Smooth muscle cell (in vitro differentiated cells): ENCODE data around the gene CLIC3. TPM values are rescaled to one million over a fixed set of nuclear protein-coding genes. Genes with fewer than 3 reads are reported as not detected.

ENCODE experiments used
- DNase-seq: peaks from one replicate; lab custom pipeline; 2025; ENCODE audit not compliant: unreplicated experiment; lab: John Stamatoyannopoulos, UW
- H2AFZ ChIP-seq: fragments of 200-600 bp; sonication (generic); 2 replicates; pipeline ENCODE4 v1.6.0; 2016; ENCODE audit warnings: antibody characterized with exemption, low read depth, mild to moderate bottlenecking
- H3F3A ChIP-seq: fragments of 200-600 bp; sonication (generic); 2 replicates; pipeline ENCODE4 v1.6.0; 2017; ENCODE audit warnings: antibody characterized with exemption, low read depth
- H3K27ac ChIP-seq: fragments of 200-600 bp; sonication (generic); 2 replicates; pipeline ENCODE4 v1.5.1; 2016; ENCODE audit warnings: low read depth, mild to moderate bottlenecking
- H3K27me3 ChIP-seq: fragments of 200-600 bp; sonication (generic); 2 replicates; pipeline ENCODE4 v1.6.1; 2016; ENCODE audit warnings: low read depth, mild to moderate bottlenecking
- H3K36me3 ChIP-seq: fragments of 200-600 bp; sonication (generic); 2 replicates; pipeline ENCODE4 v1.5.1; 2016; ENCODE audit warnings: low read depth
- H3K4me1 ChIP-seq: fragments of 200-600 bp; sonication (generic); 2 replicates; pipeline ENCODE4 v1.5.1; 2016; ENCODE audit warnings: low read depth
- H3K4me2 ChIP-seq: fragments of 200-600 bp; sonication (generic); 2 replicates; pipeline ENCODE4 v1.6.0; 2016; ENCODE audit warnings: mild to moderate bottlenecking
- H3K4me3 ChIP-seq: fragments of 200-600 bp; sonication (generic); 2 replicates; pipeline ENCODE4 v1.5.1; 2016; ENCODE audit warnings: mild to moderate bottlenecking
- H3K79me2 ChIP-seq: fragments of 200-600 bp; sonication (generic); 2 replicates; pipeline ENCODE4 v1.6.0; 2016; ENCODE audit warnings: low read depth, mild to moderate bottlenecking
- H3K9ac ChIP-seq: fragments of 200-600 bp; sonication (generic); 2 replicates; pipeline ENCODE4 v1.6.0; 2016; ENCODE audit warnings: low read depth
- H3K9me3 ChIP-seq: fragments of 200-600 bp; sonication (generic); replicated peaks from 2 replicates; pipeline ENCODE4 v1.5.1; 2016; ENCODE audit warnings: low read depth
- H4K20me1 ChIP-seq: fragments of 200-600 bp; sonication (generic); 2 replicates; pipeline ENCODE4 v1.6.0; 2016; ENCODE audit warnings: low read depth
- WGBS: methylation state at CpG from one replicate; pipeline ENCODE4 v1.1.7; 2016; ENCODE audit warnings: low lambda C conversion rate; 5-methylcytosine and 5-hydroxymethylcytosine counted together
- polyA plus RNA-seq: library from polyadenylated mRNA; unstranded; fragments of >200 nt; fragmentation: Nextera tagmentation; extraction: Ambion mirVana; gene quantifications from 2 replicates; pipeline ENCODE4 v1.2.1, GENCODE V29; 2016
- total RNA-seq: library from RNA; depleted of rRNA; stranded (reverse); fragments of >200 nt; gene quantifications from 2 replicates; pipeline ENCODE4 v1.2.3, GENCODE V29; 2014
- TF ChIP-seq, protein P1 (sequence below): fragments of 200-600 bp; sonication (generic); IDR thresholded peaks from 2 replicates; pipeline ENCODE4 v1.5.1; 2017; ENCODE audit warnings: borderline replicate concordance, mild to moderate bottlenecking, antibody characterized with exemption; ENCODE audit not compliant: insufficient read depth, poor library complexity, severe bottlenecking

Gene CLIC3
- total and polyA plus RNA-seq, 2 experiments from 2014 or later: 36.8 to 43.9 TPM

GRCh38 chr9:136965771-136966484, 30.4 kb downstream of the CLIC3 start:
- Histone ChIP-seq H3K4me1 (no peaks in the 10 kb centered on the region), H2AFZ (no peak overlapping the region), H3K36me3 (no peaks in the 10 kb centered on the region), H3K27me3 (no peaks in the 10 kb centered on the region), H4K20me1 (no peaks in the 10 kb centered on the region), H3F3A (no peaks in the 10 kb centered on the region), H3K9me3 (no peaks in the 10 kb centered on the region), H3K4me2 (no peak overlapping the region), H3K79me2 (no peaks in the 10 kb centered on the region), H3K27ac (no peak overlapping the region), H3K9ac (no peak overlapping the region), H3K4me3 (no peak overlapping the region)
- no peak for DNase-seq
- 62% methylated on average over 23 of the region's 23 CpGs for WGBS
- TF ChIP-seq, protein P1, sequence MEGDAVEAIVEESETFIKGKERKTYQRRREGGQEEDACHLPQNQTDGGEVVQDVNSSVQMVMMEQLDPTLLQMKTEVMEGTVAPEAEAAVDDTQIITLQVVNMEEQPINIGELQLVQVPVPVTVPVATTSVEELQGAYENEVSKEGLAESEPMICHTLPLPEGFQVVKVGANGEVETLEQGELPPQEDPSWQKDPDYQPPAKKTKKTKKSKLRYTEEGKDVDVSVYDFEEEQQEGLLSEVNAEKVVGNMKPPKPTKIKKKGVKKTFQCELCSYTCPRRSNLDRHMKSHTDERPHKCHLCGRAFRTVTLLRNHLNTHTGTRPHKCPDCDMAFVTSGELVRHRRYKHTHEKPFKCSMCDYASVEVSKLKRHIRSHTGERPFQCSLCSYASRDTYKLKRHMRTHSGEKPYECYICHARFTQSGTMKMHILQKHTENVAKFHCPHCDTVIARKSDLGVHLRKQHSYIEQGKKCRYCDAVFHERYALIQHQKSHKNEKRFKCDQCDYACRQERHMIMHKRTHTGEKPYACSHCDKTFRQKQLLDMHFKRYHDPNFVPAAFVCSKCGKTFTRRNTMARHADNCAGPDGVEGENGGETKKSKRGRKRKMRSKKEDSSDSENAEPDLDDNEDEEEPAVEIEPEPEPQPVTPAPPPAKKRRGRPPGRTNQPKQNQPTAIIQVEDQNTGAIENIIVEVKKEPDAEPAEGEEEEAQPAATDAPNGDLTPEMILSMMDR: no peak

GRCh38 chr9:136964833-136965422, 31.4 kb downstream of the CLIC3 start:
- H3K4me2 ChIP-seq: no peak overlapping the region
- no peak overlapping the region for H3K9ac ChIP-seq
- no peaks in the 10 kb centered on the region for H3K36me3 ChIP-seq
- H3K27me3 ChIP-seq: no peaks in the 10 kb centered on the region
- TF ChIP-seq, protein P1: no peak
- H3K4me1 ChIP-seq: no peaks in the 10 kb centered on the region
- WGBS: 89% methylated on average over 21 of the region's 26 CpGs
- H3F3A ChIP-seq: no peaks in the 10 kb centered on the region
- no peak for DNase-seq
- H3K9me3 ChIP-seq: no peaks in the 10 kb centered on the region
- H3K27ac ChIP-seq: no peak overlapping the region
- no peak overlapping the region for H3K4me3 ChIP-seq
- H4K20me1 ChIP-seq: no peaks in the 10 kb centered on the region
- no peaks in the 10 kb centered on the region for H3K79me2 ChIP-seq
- no peak overlapping the region for H2AFZ ChIP-seq

- no peaks in the 10 kb centered on the region for H3K36me3 ChIP-seq
- no peak overlapping the region for H3K4me3 ChIP-seq
- H3K27me3 ChIP-seq: no peaks in the 10 kb centered on the region
- no peak for DNase-seq
- H3K4me1 ChIP-seq: no peaks in the 10 kb centered on the region
- H3K79me2 ChIP-seq: no peaks in the 10 kb centered on the region
- TF ChIP-seq, protein P1: no peak
- no peaks in the 10 kb centered on the region for H4K20me1 ChIP-seq
- H2AFZ ChIP-seq: no peak overlapping the region
- no peak overlapping the region for H3K9ac ChIP-seq
- no peak overlapping the region for H3K4me2 ChIP-seq
- no peaks in the 10 kb centered on the region for H3K9me3 ChIP-seq
- 84% methylated on average over 22 of the region's 22 CpGs for WGBS
- H3K27ac ChIP-seq: no peak overlapping the region
- no peaks in the 10 kb centered on the region for H3F3A ChIP-seq
These were observed 32.1 kb downstream of the CLIC3 start for GRCh38 chr9:136964171-136964689.
